Inferior parietal cortex (tissue), 1 donor: ENCODE results near the gene CEBPZ.
A peak's percentile ranks its signal among the peaks of the same experiment; 100 is the strongest.
"Not testable (repeated sequence)": the region's sequence is repeated elsewhere in the genome, so short reads cannot be mapped to it uniquely, and the experiment has no call there.

Experiments used
- DNase-seq: peaks from one replicate; pipeline ENCODE4 v3.0.0-alpha.2; 2016; ENCODE audit errors: extremely low spot score

Gene CEBPZ

GRCh38 chr2:37231241-37232130 is at the start of gene CEBPZ, which contains the start of gene NDUFAF7:
CEBPZ (minus strand) TSS chr2:37231596; CDS start chr2:37231567, 29 bp downstream.
NDUFAF7 (plus strand) TSS chr2:37231658; CDS start chr2:37231706, 48 bp downstream.
- DNase-seq, result peak; percentile 97

GRCh38 chr2:37276291-37276690 is 44.9 kb upstream of the CEBPZ start:
- no peak for DNase-seq

GRCh38 chr2:37274359-37274965 is 43.1 kb upstream of the CEBPZ start:
- DNase-seq, result no peak

GRCh38 chr2:37271376-37272067 is 40.1 kb upstream of the CEBPZ start:
- DNase-seq, result no peak

- no peak for DNase-seq
Measured at GRCh38 chr2:37268111-37268510, 36.7 kb upstream of the CEBPZ start.

- DNase-seq, result no peak
Measured at GRCh38 chr2:37267685-37268084, 36.3 kb upstream of the CEBPZ start.

- no peak for DNase-seq
Measured at GRCh38 chr2:37263839-37264238, 32.4 kb upstream of the CEBPZ start.

- no peak for DNase-seq
Measured at GRCh38 chr2:37262522-37262921, 31.1 kb upstream of the CEBPZ start.

- no peak for DNase-seq
Measured at GRCh38 chr2:37250869-37251740, 19.7 kb upstream of the CEBPZ start.

- no peak for DNase-seq
Measured at GRCh38 chr2:37246205-37246604, 14.8 kb upstream of the CEBPZ start.

- DNase-seq, result no peak
Measured at GRCh38 chr2:37244755-37245154, 13.4 kb upstream of the CEBPZ start.

GRCh38 chr2:37244017-37244416 is 12.6 kb upstream of the CEBPZ start:
- no peak for DNase-seq

GRCh38 chr2:37243435-37243834 is 12.0 kb upstream of the CEBPZ start:
- no peak for DNase-seq

GRCh38 chr2:37232131-37232933 is 936 bp upstream of the CEBPZ start:
- DNase-seq, result no peak

- no peak for DNase-seq
Measured at GRCh38 chr2:37230581-37230980, 815 bp downstream of the CEBPZ start.

GRCh38 chr2:37228788-37229187 is 2.6 kb downstream of the CEBPZ start:
- DNase-seq, result no peak

- no peak for DNase-seq
Measured at GRCh38 chr2:37226863-37227262, 4.5 kb downstream of the CEBPZ start.

GRCh38 chr2:37225129-37225528 is 6.3 kb downstream of the CEBPZ start:
- not testable (repeated sequence) for DNase-seq

GRCh38 chr2:37224063-37224462 is 7.3 kb downstream of the CEBPZ start:
- DNase-seq, result no peak

- DNase-seq, result no peak
Measured at GRCh38 chr2:37223131-37223530, 8.3 kb downstream of the CEBPZ start.

- DNase-seq, result no peak
Measured at GRCh38 chr2:37219046-37219445, 12.3 kb downstream of the CEBPZ start.
